Psoas muscle (tissue), 8 donors: Measurements from ENCODE around the gene NDUFB3. TPM values are rescaled to one million over a fixed set of nuclear protein-coding genes. Genes with fewer than 3 reads are reported as not detected.

ENCODE experiments used
- ATAC-seq, 4 donors: fragments of 200-7000 bp; cut with Tn5 transposase; one replicate each; pipeline ENCODE4 v1.9.1; 2020; ENCODE audit warnings: moderate library complexity in 3 of 4, mild to moderate bottlenecking in 2 of 4
- DNase-seq, 2 donors: peaks; one replicate each; pipeline ENCODE4 v3.0.0-alpha.2; 2020
- H3K27ac ChIP-seq: fragments of 200-600 bp; one replicate; pipeline ENCODE4 v1.8.0; 2022
- H3K27me3 ChIP-seq, 3 donors: fragments of 200-600 bp in 1 of 3; one replicate each; pipeline versions ENCODE4 v1.6.1 to v1.8.0; 2013 to 2022; ENCODE audit warnings: low read length in 2 of 3, mild to moderate bottlenecking in 2 of 3, moderate library complexity in 1 of 3; ENCODE audit not compliant: insufficient read depth in 3 of 3
- H3K36me3 ChIP-seq, 2 donors: fragments of 200-600 bp in 1 of 2; one replicate each; pipeline versions ENCODE4 v1.6.1 to v1.8.0; 2013 to 2022; ENCODE audit warnings: low read depth in 1 of 2, mild to moderate bottlenecking in 1 of 2, moderate library complexity in 1 of 2; ENCODE audit not compliant: insufficient read depth in 1 of 2
- H3K4me1 ChIP-seq: fragments of 200-600 bp; one replicate; pipeline ENCODE4 v1.8.0; 2022
- H3K4me3 ChIP-seq: fragments of 200-600 bp; one replicate; pipeline ENCODE4 v1.8.0; 2022; ENCODE audit warnings: mild to moderate bottlenecking
- H3K9me3 ChIP-seq: fragments of 200-600 bp; one replicate; pipeline ENCODE4 v1.8.0; 2022
- CTCF ChIP-seq: fragments of 200-600 bp; IDR thresholded peaks from one replicate; pipeline ENCODE4 v1.8.0; 2022; ENCODE audit warnings: antibody characterized with exemption
- WGBS, 3 donors: extraction: QIAGEN DNeasy Blood & Tissue Kit; methylation state at CpG; one replicate each; pipeline versions ENCODE4 v1.1.6 to v1.1.7; 2013; 5-methylcytosine and 5-hydroxymethylcytosine counted together
- intact Hi-C, 2 donors: fragments of 100-400 bp; cut with DNase I; formaldehyde crosslinking; loops; one replicate each; pipeline versions ENCODE4 v1.11.0 to v1.14.2; 2022
- polyA plus RNA-seq, 3 donors: library from polyadenylated mRNA; stranded (reverse); fragments of 200-250 nt; gene quantifications; one replicate each; pipeline ENCODE4 v1.2.3, GENCODE V29; 2013
- total RNA-seq, 4 donors: library from RNA; stranded (reverse); fragmentation: NEBNext Ultra II Directional in 2 of 4; extraction: Animal tissue kit (Norgen Biotek cat#: 25700) in 2 of 4; gene quantifications; one replicate each; pipeline versions ENCODE4 v1.2.1 to v1.2.4, GENCODE V29; 2021 to 2023
- donor health status: healthy with polysubstance abuse.
- donor health status: DM: no; HTN: no; CAD: no; lungs with moderate emphysema.
- donor health status: Bipolar disorder and iron deficiency.
- donor health status: healthy.
- donor health status: DM: yes; HTN: yes; CAD: no.
- donor health status: DM: no; HTN: no; CAD: no.
- donor health status: DM: no; HTN: no; CAD: no.
- donor health status: DM: yes; HTN: yes; CAD: no.

The NDUFB3 gene
- total and polyA plus RNA-seq, 7 donors: 188 to 271 (median 255) TPM

GRCh38 chr2:201105759-201106158 is 34.0 kb downstream of the NDUFB3 start:
- Histone ChIP-seq H3K9me3 (no peaks in the 10 kb centered on the region), H3K4me3 (no peak overlapping the region), H3K27ac (no peak overlapping the region), H3K4me1 (peaks cover 11% of the 10 kb centered on the region), H3K36me3 (no peaks in the 10 kb centered on the region), H3K27me3 (no peaks in the 10 kb centered on the region)
- no peak for TF ChIP-seq CTCF
- intact Hi-C loops: no loop called here
- ATAC-seq (no peak), DNase-seq (no peak)
- 97 to 100% (median 100%) methylated on average over 1 of the region's 1 CpG for WGBS, 3 donors

- H3K4me3 ChIP-seq: no peak overlapping the region
- DNase-seq (no peak), ATAC-seq (no peak)
- 94 to 100% (median 99%) methylated on average over 2 of the region's 2 CpGs for WGBS, 3 donors
- no peak overlapping the region for H3K27ac ChIP-seq
- TF ChIP-seq CTCF: no peak
- H3K27me3 ChIP-seq: no peaks in the 10 kb centered on the region
- intact Hi-C loops: no loop called here
- H3K9me3 ChIP-seq: no peaks in the 10 kb centered on the region
- H3K4me1 ChIP-seq: peaks cover 18% of the 10 kb centered on the region
- no peaks in the 10 kb centered on the region for H3K36me3 ChIP-seq
Measured at GRCh38 chr2:201107624-201108023, 35.8 kb downstream of the NDUFB3 start.

- no peak for ATAC-seq
- DNase-seq: no peak
- intact Hi-C loops: no loop called here
- Histone ChIP-seq H3K27me3 (no peaks in the 10 kb centered on the region), H3K4me1 (peaks cover 18% of the 10 kb centered on the region), H3K9me3 (no peaks in the 10 kb centered on the region), H3K36me3 (no peaks in the 10 kb centered on the region), H3K27ac (no peak overlapping the region), H3K4me3 (no peak overlapping the region)
- TF ChIP-seq CTCF: no peak
- WGBS, 3 donors: 77 to 82% (median 80%) methylated on average over 2 of the region's 2 CpGs
Measured at GRCh38 chr2:201108341-201108740, 36.5 kb downstream of the NDUFB3 start.

- ATAC-seq (peak; percentile 65 to 72 (median 66)), DNase-seq (no peak)
- Histone ChIP-seq H3K36me3 (no peaks in the 10 kb centered on the region), H3K9me3 (no peaks in the 10 kb centered on the region), H3K27me3 (no peaks in the 10 kb centered on the region), H3K4me1 (peaks cover 20% of the 10 kb centered on the region), H3K4me3 (no peak overlapping the region), H3K27ac (peak overlapping the region; percentile 37)
- intact Hi-C loops: no loop called here
- 28 to 40% (median 31%) methylated on average over 4 of the region's 4 CpGs for WGBS, 3 donors
- TF ChIP-seq CTCF: no peak
Measured at GRCh38 chr2:201109186-201109585, 37.4 kb downstream of the NDUFB3 start.

- peak in 3 of 4 donors; percentile 73 to 85 (median 81) for ATAC-seq
Measured at GRCh38 chr2:201110615-201111014, 38.8 kb downstream of the NDUFB3 start.

More at GRCh38 chr2:201110615-201111014, 38.8 kb downstream of the NDUFB3 start:
- H3K27ac ChIP-seq: peak overlapping the region; percentile 85
- no peak for TF ChIP-seq CTCF
- no peaks in the 10 kb centered on the region for H3K27me3 ChIP-seq
- H3K4me1 ChIP-seq: peaks cover 33% of the 10 kb centered on the region
- DNase-seq: no peak
- H3K4me3 ChIP-seq: peak overlapping the region; percentile 6
- H3K9me3 ChIP-seq: no peaks in the 10 kb centered on the region
- no peaks in the 10 kb centered on the region for H3K36me3 ChIP-seq
- intact Hi-C loops: loop anchor here (5.0 kb wide), 2 partner anchors 38 to 52 kb away; partner anchors contain the start of genes HYCC2 (in 1 of the 2) and NDUFB3 (in 1 of the 2)
